T-helper 2 cell treated with Interferon-gamma antibody and Interleukin-4, amounts not matched to agents 5 μg/mL and 100 μg/mL, for 36 hours (primary cell): Measurements from ENCODE around the gene RTRAF.

Experiments used
- DNase-seq: peaks from one replicate; pipeline ENCODE4 v3.0.0; 2021; ENCODE audit warnings: low spot score
- H3K27ac Mint-ChIP-seq: one replicate; pipeline ENCODE4 v1.8.0; 2021; ENCODE audit warnings: mild to moderate bottlenecking, mixed read lengths
- H3K27me3 Mint-ChIP-seq: one replicate; pipeline ENCODE4 v1.8.0; 2021; ENCODE audit warnings: low read depth, mixed read lengths
- H3K36me3 Mint-ChIP-seq: one replicate; pipeline ENCODE4 v1.8.0; 2021; ENCODE audit warnings: low read depth, mixed read lengths
- H3K4me1 Mint-ChIP-seq: one replicate; pipeline ENCODE4 v1.8.0; 2021; ENCODE audit warnings: low read depth, mixed read lengths
- H3K4me3 Mint-ChIP-seq: one replicate; pipeline ENCODE4 v1.8.0; 2022; ENCODE audit warnings: mild to moderate bottlenecking, moderate library complexity, mixed read lengths
- H3K9me3 Mint-ChIP-seq: one replicate; pipeline ENCODE4 v1.8.0; 2021; ENCODE audit warnings: mixed read lengths

RTRAF gene

DNA sequence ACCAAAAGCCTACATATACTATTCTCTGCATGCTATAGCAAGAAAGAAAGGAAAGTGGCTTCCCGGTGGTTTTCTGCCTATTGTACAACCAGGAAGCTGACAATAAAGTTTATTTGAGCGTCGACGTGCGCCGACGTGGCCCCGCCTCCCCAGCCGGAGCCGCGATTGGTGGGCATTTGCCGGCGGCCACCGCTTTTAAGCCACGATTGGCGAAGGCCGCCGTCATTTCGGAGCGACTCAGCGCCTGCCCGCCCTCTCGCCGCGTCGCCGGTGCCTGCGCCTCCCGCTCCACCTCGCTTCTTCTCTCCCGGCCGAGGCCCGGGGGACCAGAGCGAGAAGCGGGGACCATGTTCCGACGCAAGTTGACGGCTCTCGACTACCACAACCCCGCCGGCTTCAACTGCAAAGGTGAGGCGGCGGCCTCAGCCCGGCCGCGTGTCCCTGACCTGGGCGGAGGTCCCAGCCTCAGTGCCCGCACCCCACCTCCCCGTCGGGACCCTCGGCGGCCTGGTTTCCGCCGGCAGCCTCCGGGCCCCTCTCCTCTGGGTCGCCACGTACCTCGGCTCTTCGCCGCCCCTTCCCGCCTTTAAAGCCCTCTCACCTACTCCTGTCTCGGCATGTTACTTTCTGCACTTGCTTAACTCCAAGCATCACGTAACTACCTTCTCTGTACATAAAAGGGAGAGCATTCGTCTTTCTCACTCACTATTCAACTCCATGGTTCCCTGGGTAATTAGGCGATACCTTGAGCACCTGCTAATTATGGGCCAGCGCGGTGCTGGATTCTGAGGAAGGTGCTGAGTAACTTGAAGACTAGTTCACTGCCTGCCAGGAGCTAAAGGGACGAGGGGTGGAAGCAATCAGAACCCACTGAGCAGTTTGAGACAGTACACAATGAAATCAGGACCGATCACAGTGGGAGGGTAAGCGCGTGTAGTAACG is at the start of gene RTRAF:
Gene RTRAF (plus strand): TSS at position 254 of the 942 bp plus-strand sequence. CDS start 94 bp downstream, at position 348.
- Mint-ChIP-seq H3K4me1 (peaks cover 29% of the 10 kb centered on the region), H3K4me3 (peak within 1 kb of the TSS; percentile 97), H3K27me3 (no peaks in the 10 kb centered on the region)

DNA sequence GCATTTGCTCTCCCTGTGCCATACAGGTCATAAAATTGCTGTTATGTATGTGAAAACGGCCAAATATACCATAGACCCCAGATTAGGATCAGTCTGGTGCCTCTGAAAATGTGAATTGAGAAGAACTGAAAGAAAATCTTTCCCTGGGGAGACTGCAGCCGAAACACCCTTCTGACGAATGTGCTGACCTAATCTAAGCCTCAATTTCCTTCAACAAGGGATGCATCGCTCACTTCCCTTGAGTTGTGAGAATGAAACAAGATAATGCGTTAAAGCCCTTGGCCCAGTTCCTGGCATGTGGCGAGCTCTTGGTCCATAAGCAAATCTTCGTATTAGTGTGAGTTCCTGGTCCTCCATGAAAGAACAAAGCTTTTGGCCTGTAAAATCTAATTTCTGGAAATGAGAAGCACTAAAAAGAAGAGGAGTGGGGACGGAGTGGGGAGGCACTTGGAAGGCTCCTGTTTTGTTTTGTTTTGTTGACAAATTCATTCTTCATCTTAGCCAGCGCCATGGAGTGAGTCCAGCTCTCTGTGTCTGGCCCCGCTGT is 49.5 kb upstream of the RTRAF start:
- DNase-seq: no peak
- no peaks in the 10 kb centered on the region for H3K27me3 Mint-ChIP-seq
- H3K4me1 Mint-ChIP-seq: no peaks in the 10 kb centered on the region
- no peak overlapping the region for H3K27ac Mint-ChIP-seq
- H3K4me3 Mint-ChIP-seq: no peak overlapping the region
- H3K9me3 Mint-ChIP-seq: no peaks in the 10 kb centered on the region
- peaks cover 37% of the 10 kb centered on the region for H3K36me3 Mint-ChIP-seq

More for the DNA sequence above, at the start of gene RTRAF:
- peak; percentile 93 for DNase-seq
- H3K27ac Mint-ChIP-seq: peak within 1 kb of the TSS; percentile 96
- peaks cover 26% of the 10 kb centered on the region for H3K36me3 Mint-ChIP-seq
- no peaks in the 10 kb centered on the region for H3K9me3 Mint-ChIP-seq

- Mint-ChIP-seq H3K9me3 (peaks cover 5% of the 10 kb centered on the region), H3K36me3 (peaks cover 61% of the 10 kb centered on the region), H3K27me3 (no peaks in the 10 kb centered on the region), H3K4me3 (no peak overlapping the region), H3K4me1 (no peaks in the 10 kb centered on the region), H3K27ac (no peak overlapping the region)
- no peak for DNase-seq
Measured at GRCh38 chr14:51942971-51943370, 46.4 kb upstream of the RTRAF start.

DNA sequence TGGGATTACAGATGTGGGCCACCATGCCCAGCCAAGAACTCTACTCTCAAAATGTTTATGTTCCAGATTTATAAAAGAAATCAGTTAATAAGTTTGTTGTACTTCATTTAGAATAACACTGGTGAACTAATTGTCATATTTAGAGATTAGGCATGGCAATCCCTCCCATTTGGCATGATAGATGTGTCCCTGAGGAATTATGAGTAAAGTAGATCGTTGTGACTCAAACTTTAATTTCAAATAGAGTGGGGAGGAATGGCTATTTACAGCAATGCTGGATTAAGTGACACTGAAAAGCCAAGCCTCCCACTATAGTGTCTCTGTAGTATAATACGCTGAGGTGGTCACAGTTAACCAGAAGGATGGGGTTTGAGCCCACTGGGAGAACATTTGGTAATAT is 39.3 kb upstream of the RTRAF start:
- Mint-ChIP-seq H3K27me3 (no peaks in the 10 kb centered on the region), H3K4me1 (no peaks in the 10 kb centered on the region), H3K27ac (no peak overlapping the region), H3K9me3 (peaks cover 5% of the 10 kb centered on the region), H3K36me3 (peaks cover 72% of the 10 kb centered on the region), H3K4me3 (no peak overlapping the region)
- DNase-seq: no peak

DNA sequence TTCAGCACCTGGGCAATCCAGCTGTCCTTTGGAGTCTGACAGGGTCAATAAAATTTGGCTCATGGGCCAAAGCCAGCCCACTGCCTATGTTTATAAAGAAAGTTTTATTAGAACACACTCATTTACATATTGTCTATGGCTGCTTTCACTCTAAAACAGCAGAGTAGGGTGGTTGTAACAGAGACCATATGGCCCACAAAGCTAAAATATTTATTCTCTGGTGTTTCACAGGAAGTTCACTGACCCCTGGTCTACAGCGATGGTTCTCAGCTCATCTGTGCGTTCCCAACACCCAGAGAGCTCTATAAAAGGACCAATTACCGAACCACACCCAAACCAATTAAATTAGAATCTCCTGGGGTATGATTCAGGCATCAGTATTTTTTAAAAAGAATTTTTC is 37.7 kb upstream of the RTRAF start:
- Mint-ChIP-seq H3K4me1 (no peaks in the 10 kb centered on the region), H3K4me3 (no peak overlapping the region), H3K27ac (no peak overlapping the region), H3K27me3 (no peaks in the 10 kb centered on the region), H3K36me3 (peaks cover 65% of the 10 kb centered on the region), H3K9me3 (no peaks in the 10 kb centered on the region)
- DNase-seq: no peak

DNA sequence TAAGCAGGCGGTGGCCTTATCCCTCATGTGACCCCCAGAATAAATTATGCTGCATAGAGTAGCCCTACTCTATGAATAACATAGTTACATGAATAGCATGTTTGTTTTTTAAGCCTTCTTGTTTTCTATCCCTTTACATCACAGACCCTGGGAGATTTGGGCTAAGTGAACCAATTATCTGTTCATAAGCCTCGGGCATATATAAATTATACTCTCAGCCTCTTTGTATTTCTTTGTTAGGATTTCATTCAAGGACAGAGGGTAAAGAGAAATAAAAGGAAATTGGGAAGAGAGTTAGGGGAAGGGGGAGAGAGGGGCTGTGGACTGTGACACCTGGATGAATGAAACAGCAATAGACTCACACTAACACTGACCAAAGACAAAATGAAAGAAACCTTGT is 35.3 kb upstream of the RTRAF start:
- Mint-ChIP-seq H3K9me3 (peaks cover 16% of the 10 kb centered on the region), H3K4me1 (peaks cover 3% of the 10 kb centered on the region), H3K27ac (no peak overlapping the region), H3K27me3 (no peaks in the 10 kb centered on the region), H3K4me3 (no peak overlapping the region), H3K36me3 (peaks cover 76% of the 10 kb centered on the region)
- DNase-seq: no peak

GRCh38 chr14:51954657-51955056 is 34.7 kb upstream of the RTRAF start:
- Mint-ChIP-seq H3K4me3 (no peak overlapping the region), H3K4me1 (peaks cover 4% of the 10 kb centered on the region), H3K9me3 (peaks cover 22% of the 10 kb centered on the region), H3K27ac (no peak overlapping the region), H3K27me3 (no peaks in the 10 kb centered on the region), H3K36me3 (peaks cover 80% of the 10 kb centered on the region)
- no peak for DNase-seq

GRCh38 chr14:51957950-51958349 is 31.4 kb upstream of the RTRAF start:
- Mint-ChIP-seq H3K4me3 (no peak overlapping the region), H3K27me3 (no peaks in the 10 kb centered on the region), H3K4me1 (peaks cover 16% of the 10 kb centered on the region), H3K36me3 (peaks cover 61% of the 10 kb centered on the region), H3K27ac (no peak overlapping the region), H3K9me3 (peaks cover 28% of the 10 kb centered on the region)
- DNase-seq: no peak

- Mint-ChIP-seq H3K4me3 (no peak overlapping the region), H3K27ac (no peak overlapping the region), H3K27me3 (no peaks in the 10 kb centered on the region), H3K9me3 (peaks cover 28% of the 10 kb centered on the region), H3K4me1 (peaks cover 23% of the 10 kb centered on the region), H3K36me3 (peaks cover 57% of the 10 kb centered on the region)
- DNase-seq: no peak
Measured at GRCh38 chr14:51959928-51960327, 29.4 kb upstream of the RTRAF start.

- H3K4me1 Mint-ChIP-seq: peaks cover 23% of the 10 kb centered on the region
- no peak for DNase-seq
- peaks cover 28% of the 10 kb centered on the region for H3K9me3 Mint-ChIP-seq
- no peak overlapping the region for H3K4me3 Mint-ChIP-seq
- peaks cover 57% of the 10 kb centered on the region for H3K36me3 Mint-ChIP-seq
- H3K27ac Mint-ChIP-seq: no peak overlapping the region
- H3K27me3 Mint-ChIP-seq: no peaks in the 10 kb centered on the region
Measured at GRCh38 chr14:51960866-51961265, 28.5 kb upstream of the RTRAF start.

GRCh38 chr14:51962711-51963110 is 26.6 kb upstream of the RTRAF start:
- peaks cover 53% of the 10 kb centered on the region for H3K36me3 Mint-ChIP-seq
- H3K4me3 Mint-ChIP-seq: no peak overlapping the region
- no peak for DNase-seq
- no peaks in the 10 kb centered on the region for H3K27me3 Mint-ChIP-seq
- peaks cover 23% of the 10 kb centered on the region for H3K9me3 Mint-ChIP-seq
- no peak overlapping the region for H3K27ac Mint-ChIP-seq
- H3K4me1 Mint-ChIP-seq: peaks cover 20% of the 10 kb centered on the region

- peak overlapping the region; percentile 26 for H3K27ac Mint-ChIP-seq
- no peaks in the 10 kb centered on the region for H3K27me3 Mint-ChIP-seq
- H3K4me1 Mint-ChIP-seq: peaks cover 20% of the 10 kb centered on the region
- H3K36me3 Mint-ChIP-seq: peaks cover 52% of the 10 kb centered on the region
- H3K4me3 Mint-ChIP-seq: peak overlapping the region; percentile 19
- H3K9me3 Mint-ChIP-seq: peaks cover 20% of the 10 kb centered on the region
- no peak for DNase-seq
Measured at GRCh38 chr14:51963286-51963685, 26.1 kb upstream of the RTRAF start.

- H3K4me1 Mint-ChIP-seq: peaks cover 11% of the 10 kb centered on the region
- DNase-seq: no peak
- H3K4me3 Mint-ChIP-seq: no peak overlapping the region
- no peak overlapping the region for H3K27ac Mint-ChIP-seq
- H3K36me3 Mint-ChIP-seq: peaks cover 40% of the 10 kb centered on the region
- H3K9me3 Mint-ChIP-seq: no peaks in the 10 kb centered on the region
- no peaks in the 10 kb centered on the region for H3K27me3 Mint-ChIP-seq
Measured at GRCh38 chr14:51967521-51967920, 21.8 kb upstream of the RTRAF start.

- Mint-ChIP-seq H3K27ac (no peak overlapping the region), H3K4me3 (no peak overlapping the region), H3K4me1 (no peaks in the 10 kb centered on the region), H3K27me3 (no peaks in the 10 kb centered on the region), H3K36me3 (peaks cover 28% of the 10 kb centered on the region), H3K9me3 (no peaks in the 10 kb centered on the region)
- DNase-seq: no peak
Measured at GRCh38 chr14:51969852-51970540, 19.4 kb upstream of the RTRAF start.
